ENCODE measurements around the gene ARL16.

The ARL16 gene

GRCh38 chr17:81672954-81673353 lies 10.6 kb downstream of the ARL16 start:
- no peak for DNase-seq (ENCODE audit: low spot score)
- no peak for TF ChIP-seq CTCF (IDR thresholded peaks at IDR 0.05; ENCODE audit: extremely low read depth, missing control alignments)

GRCh38 chr17:81672504-81672903 lies 11.1 kb downstream of the ARL16 start:
- no peak for DNase-seq (ENCODE audit: low spot score)
- no peak for TF ChIP-seq CTCF (IDR thresholded peaks at IDR 0.05; ENCODE audit: extremely low read depth, missing control alignments)

GRCh38 chr17:81667754-81668153 lies 15.8 kb downstream of the ARL16 start:
- TF ChIP-seq CTCF (IDR thresholded peaks at IDR 0.05; ENCODE audit: extremely low read depth, missing control alignments): no peak
- DNase-seq (ENCODE audit: low spot score): no peak

DNA sequence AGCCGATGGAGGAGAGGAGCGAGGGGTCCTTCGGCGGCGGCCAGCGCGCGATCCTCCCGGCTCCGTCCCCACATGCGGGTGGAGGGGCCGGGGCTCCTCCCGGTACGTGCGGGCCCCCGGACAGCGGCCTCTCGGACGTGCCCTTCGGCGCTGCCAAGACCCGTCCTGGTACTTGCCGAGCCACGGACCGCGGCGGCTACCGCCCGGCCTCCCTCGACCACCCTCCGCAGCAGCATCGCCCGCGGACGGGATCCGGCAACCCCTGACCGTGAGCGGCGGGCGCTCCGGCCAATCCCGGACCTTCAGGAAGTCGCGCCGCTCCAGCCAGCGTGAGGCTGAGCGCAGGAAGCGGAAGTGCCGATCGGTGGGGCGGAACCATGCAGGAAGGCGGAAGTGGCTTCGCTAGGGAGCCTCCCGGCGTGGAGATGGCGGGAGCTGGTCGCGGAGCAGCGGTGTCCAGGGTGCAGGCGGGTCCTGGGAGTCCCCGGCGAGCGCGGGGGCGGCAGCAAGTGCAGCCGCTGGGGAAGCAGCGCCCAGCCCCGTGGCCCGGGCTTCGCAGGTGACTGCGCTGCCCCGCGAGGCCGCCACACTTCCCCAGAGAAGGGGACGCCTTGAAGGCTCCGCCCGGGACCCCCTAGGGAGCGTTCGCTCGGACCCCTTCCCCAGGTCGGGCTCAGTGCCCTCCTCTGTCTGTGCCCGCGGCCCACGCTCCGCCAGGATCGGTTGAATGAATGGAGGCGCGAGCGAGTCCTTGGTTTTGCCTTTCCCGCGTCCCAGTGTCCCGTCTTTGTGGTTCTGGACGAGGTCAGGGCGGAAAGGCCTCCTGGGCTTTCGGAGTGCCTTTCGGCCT lies 17.0 kb downstream of the ARL16 start, which contains the start of the genes CCDC137 and OXLD1:
TSS of gene CCDC137 (plus strand) at position 396 of the 850 bp plus-strand sequence. CDS start at position 426, 30 bp downstream.
TSS of gene OXLD1 (minus strand) at position 264 of the 850 bp plus-strand sequence. CDS start at position 236, 28 bp downstream.
- peak; percentile 99 for DNase-seq (ENCODE audit: low spot score)

DNA sequence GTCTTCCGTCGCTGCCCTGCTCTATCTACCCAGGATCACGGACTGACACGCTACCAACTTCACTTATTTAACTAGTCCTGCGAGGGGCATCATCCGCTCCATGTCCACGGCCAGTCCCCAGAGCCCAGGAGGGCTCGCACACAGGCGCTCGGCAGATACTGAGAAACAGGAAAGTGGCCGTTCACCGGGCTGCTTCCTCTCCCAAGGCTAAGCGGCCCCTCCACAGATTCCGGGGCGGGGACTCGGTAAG lies 17.6 kb downstream of the ARL16 start:
- DNase-seq (ENCODE audit: low spot score): no peak
- TF ChIP-seq CTCF (IDR thresholded peaks at IDR 0.05; ENCODE audit: extremely low read depth, missing control alignments): no peak

More for the DNA sequence above, 17.0 kb downstream of the ARL16 start, which contains the start of the genes CCDC137 and OXLD1:
- TF ChIP-seq CTCF (IDR thresholded peaks at IDR 0.05; ENCODE audit: extremely low read depth, missing control alignments): no peak

DNA sequence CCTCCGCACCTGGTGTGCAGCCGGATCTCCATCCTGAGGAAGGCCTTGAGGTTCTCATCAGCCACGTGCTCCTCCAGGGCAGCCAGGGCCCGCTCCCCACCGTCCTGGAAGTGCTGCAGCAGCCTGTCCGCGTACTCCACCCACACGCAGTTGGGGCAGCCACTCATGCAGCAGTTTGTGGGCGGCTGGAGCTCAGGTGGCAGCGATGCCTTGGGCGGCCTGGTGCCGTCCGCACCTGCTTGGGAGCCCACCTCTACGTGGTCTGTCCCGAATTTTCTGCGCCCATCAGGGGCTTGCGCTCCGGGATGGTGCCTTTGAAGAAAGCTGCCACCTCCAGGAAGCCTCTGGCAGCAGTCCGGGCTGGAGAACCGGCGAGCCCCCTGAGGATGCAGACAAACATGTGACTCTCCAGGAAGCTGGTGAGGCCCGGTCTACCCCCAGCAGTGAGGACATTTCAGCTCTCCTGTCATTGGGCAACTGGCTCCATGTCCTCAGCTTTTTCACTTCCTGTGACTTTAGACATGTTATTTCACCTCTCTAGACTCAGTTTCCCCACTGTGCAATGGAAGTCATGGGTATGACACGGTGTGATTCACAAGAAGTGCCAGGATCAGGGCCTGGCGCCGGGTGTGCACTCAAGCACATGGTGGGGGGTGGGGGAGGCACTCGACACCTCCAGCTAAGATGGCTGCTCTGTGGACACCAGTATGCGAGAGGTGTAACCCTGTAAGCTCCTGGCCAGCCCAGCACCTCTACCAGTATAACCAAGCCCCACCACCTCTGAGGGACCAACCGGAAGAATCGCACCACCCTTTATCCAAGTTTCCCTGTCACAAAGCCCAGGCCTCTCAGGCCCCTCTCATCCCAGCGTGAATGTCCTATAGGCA lies 18.1 kb downstream of the ARL16 start:
- peak; percentile 68 for DNase-seq (ENCODE audit: low spot score)
- TF ChIP-seq CTCF (IDR thresholded peaks at IDR 0.05; ENCODE audit: extremely low read depth, missing control alignments): no peak

DNA sequence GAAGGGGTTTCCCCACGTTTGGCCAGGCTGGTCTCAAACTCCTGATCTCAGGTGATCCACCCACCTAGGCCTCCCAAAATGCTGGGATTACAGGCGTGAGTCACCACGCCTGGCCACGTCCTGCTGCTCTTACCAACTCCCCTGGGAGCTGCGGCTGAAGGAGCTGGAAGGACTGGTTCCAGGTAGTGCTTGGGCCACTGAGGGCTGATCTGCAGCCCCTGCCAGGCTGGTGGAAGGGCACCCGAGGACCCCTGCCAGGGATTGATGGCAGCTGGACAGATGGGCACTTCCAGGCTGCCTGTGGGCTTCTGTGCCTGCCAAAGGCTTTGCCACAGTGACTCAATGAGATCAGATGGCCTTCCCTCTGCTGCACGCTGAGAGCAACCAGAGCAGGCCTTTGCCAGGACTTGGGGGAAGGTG lies 19.5 kb downstream of the ARL16 start:
- no peak for DNase-seq (ENCODE audit: low spot score)
- no peak for TF ChIP-seq CTCF (IDR thresholded peaks at IDR 0.05; ENCODE audit: extremely low read depth, missing control alignments)

Measured in GM20000 (cell line).